Measurements from ENCODE around the gene PDIA4. TPM values are rescaled to one million over a fixed set of nuclear protein-coding genes. Genes with fewer than 3 reads are reported as not detected.

PDIA4 gene
- total RNA-seq, 1 experiment from 2014 or later, result 191 TPM

GRCh38 chr7:149007146-149007545, 21.2 kb downstream of the PDIA4 start:
- CTCF ChIA-PET, result interaction anchor here (0.6 to 1.7 kb wide), 7 partner anchors 11 to 84 kb away, joined by 3 to 7 read pairs (median 3); no protein-coding TSS in a partner anchor

GRCh38 chr7:149006345-149006725, 22.0 kb downstream of the PDIA4 start:
- POLR2A ChIA-PET, result no interaction called here
- Mint-ChIP-seq H3K27ac (ENCODE audit: low read depth, unreplicated experiment) (no peak overlapping the region), H3K36me3 (ENCODE audit: insufficient read depth, unreplicated experiment) (peaks cover 54% of the 10 kb centered on the region)

More at GRCh38 chr7:149007146-149007545, 21.2 kb downstream of the PDIA4 start:
- DNase-seq (ENCODE audit: unreplicated experiment), result no peak
- no peaks in the 10 kb centered on the region for H3K4me1 Mint-ChIP-seq (ENCODE audit: insufficient read depth, unreplicated experiment)
- H3K27ac Mint-ChIP-seq (ENCODE audit: low read depth, unreplicated experiment), result no peak overlapping the region
- POLR2A ChIA-PET, result no interaction called here
- peaks cover 61% of the 10 kb centered on the region for H3K36me3 Mint-ChIP-seq (ENCODE audit: insufficient read depth, unreplicated experiment)
- H3K9me3 Mint-ChIP-seq (ENCODE audit: unreplicated experiment), result no peaks in the 10 kb centered on the region
- no peaks in the 10 kb centered on the region for H3K27me3 Mint-ChIP-seq (ENCODE audit: insufficient read depth, unreplicated experiment)
- BruUV-seq (replicated peaks), result no TSS peak
- no peak for TF ChIP-seq CTCF (IDR thresholded peaks at IDR 0.05; ENCODE audit: unreplicated experiment)
- intact Hi-C loops (cut with micrococcal nuclease), result no loop called here
- H3K4me3 Mint-ChIP-seq (ENCODE audit: unreplicated experiment), result no peak overlapping the region

GRCh38 chr7:149005427-149006344, 22.6 kb downstream of the PDIA4 start:
- no peak overlapping the region for H3K27ac Mint-ChIP-seq (ENCODE audit: low read depth, unreplicated experiment)
- H3K36me3 Mint-ChIP-seq (ENCODE audit: insufficient read depth, unreplicated experiment), result peaks cover 55% of the 10 kb centered on the region
- ChIA-PET POLR2A (no interaction called here), CTCF (interaction anchor here (0.5 to 1.7 kb wide), 19 partner anchors 10 to 1740 kb away, joined by 3 to 9 read pairs (median 3); partner anchors contain the start of genes PDIA4 and ZNF786)
- no peaks in the 10 kb centered on the region for H3K4me1 Mint-ChIP-seq (ENCODE audit: insufficient read depth, unreplicated experiment)
- H3K4me3 Mint-ChIP-seq (ENCODE audit: unreplicated experiment), result no peak overlapping the region
- DNase-seq (ENCODE audit: unreplicated experiment), result peak; percentile 65
- peak; percentile 53 for TF ChIP-seq CTCF (IDR thresholded peaks at IDR 0.05; ENCODE audit: unreplicated experiment)
- no peaks in the 10 kb centered on the region for H3K27me3 Mint-ChIP-seq (ENCODE audit: insufficient read depth, unreplicated experiment)
- H3K9me3 Mint-ChIP-seq (ENCODE audit: unreplicated experiment), result no peaks in the 10 kb centered on the region
- intact Hi-C loops (cut with micrococcal nuclease), result loop anchor here (1.0 kb wide), 1 partner anchor 85 kb away; the partner anchor contains the start of gene ZNF786
- no TSS peak for BruUV-seq (replicated peaks)

More at GRCh38 chr7:149006345-149006725, 22.0 kb downstream of the PDIA4 start:
- no TSS peak for BruUV-seq (replicated peaks)
- H3K4me3 Mint-ChIP-seq (ENCODE audit: unreplicated experiment), result no peak overlapping the region
- CTCF ChIA-PET, result interaction anchor here (0.6 to 1.7 kb wide), 8 partner anchors 11 to 1740 kb away, joined by 3 to 9 read pairs (median 3); no protein-coding TSS in a partner anchor
- intact Hi-C loops (cut with micrococcal nuclease), result no loop called here
- DNase-seq (ENCODE audit: unreplicated experiment), result no peak
- no peaks in the 10 kb centered on the region for H3K27me3 Mint-ChIP-seq (ENCODE audit: insufficient read depth, unreplicated experiment)
- no peak for TF ChIP-seq CTCF (IDR thresholded peaks at IDR 0.05; ENCODE audit: unreplicated experiment)
- H3K9me3 Mint-ChIP-seq (ENCODE audit: unreplicated experiment), result no peaks in the 10 kb centered on the region
- no peaks in the 10 kb centered on the region for H3K4me1 Mint-ChIP-seq (ENCODE audit: insufficient read depth, unreplicated experiment)
